Activated B cell treated with CpG ODN at 0.5 μM for 24 hours (primary cell): ENCODE measurements around the gene TGM2. TPM values are rescaled to one million over a fixed set of nuclear protein-coding genes. Genes with fewer than 3 reads are reported as not detected.

Experiments used
- ATAC-seq: fragments of 200-7000 bp; cut with Tn5 transposase; one replicate; pipeline ENCODE4 v1.10.0; 2021; ENCODE audit warnings: low read depth, mild to moderate bottlenecking, moderate library complexity
- CTCF ChIA-PET: fragments of 350-600 bp; sonication (Branson Sonifier 250); formaldehyde crosslinking; loops from one replicate; lab custom pipeline; 2021; ENCODE audit warnings: antibody characterized with exemption; lab: Charles Lee
- POLR2A ChIA-PET: fragments of 350-600 bp; sonication (Branson Sonifier 250); formaldehyde crosslinking; loops from one replicate; lab custom pipeline; 2021; ENCODE audit warnings: antibody characterized with exemption; lab: Charles Lee
- DNase-seq: peaks from one replicate; pipeline ENCODE4 v3.0.0; 2022
- H3K27ac Mint-ChIP-seq: one replicate; pipeline ENCODE4 v1.8.0; 2020; ENCODE audit warnings: mixed read lengths
- H3K27me3 Mint-ChIP-seq: one replicate; pipeline ENCODE4 v1.8.0; 2021; ENCODE audit warnings: mixed read lengths
- H3K36me3 Mint-ChIP-seq: one replicate; pipeline ENCODE4 v1.8.0; 2021; ENCODE audit warnings: low read depth, mixed read lengths
- H3K4me1 Mint-ChIP-seq: one replicate; pipeline ENCODE4 v1.8.0; 2021; ENCODE audit warnings: mixed read lengths
- H3K4me3 Mint-ChIP-seq: one replicate; pipeline ENCODE4 v1.8.0; 2020; ENCODE audit warnings: mild to moderate bottlenecking, mixed read lengths
- H3K9me3 Mint-ChIP-seq: one replicate; pipeline ENCODE4 v1.8.0; 2020; ENCODE audit warnings: mixed read lengths
- intact Hi-C: fragments of 100-400 bp; cut with micrococcal nuclease; formaldehyde crosslinking; loops from one replicate; pipeline ENCODE4 v1.15.1; 2024
- total RNA-seq: library from RNA; stranded (reverse); gene quantifications from 2 replicates; pipeline ENCODE4 v1.2.3, GENCODE V29; 2022
- TF ChIP-seq, protein P1 (sequence below): fragments of 200-600 bp; IDR thresholded peaks from one replicate; pipeline ENCODE4 v1.8.0; 2022; ENCODE audit warnings: antibody characterized with exemption, mild to moderate bottlenecking

TGM2 gene
- total RNA-seq, 1 donor from 2014 or later: 22.9 TPM

DNA sequence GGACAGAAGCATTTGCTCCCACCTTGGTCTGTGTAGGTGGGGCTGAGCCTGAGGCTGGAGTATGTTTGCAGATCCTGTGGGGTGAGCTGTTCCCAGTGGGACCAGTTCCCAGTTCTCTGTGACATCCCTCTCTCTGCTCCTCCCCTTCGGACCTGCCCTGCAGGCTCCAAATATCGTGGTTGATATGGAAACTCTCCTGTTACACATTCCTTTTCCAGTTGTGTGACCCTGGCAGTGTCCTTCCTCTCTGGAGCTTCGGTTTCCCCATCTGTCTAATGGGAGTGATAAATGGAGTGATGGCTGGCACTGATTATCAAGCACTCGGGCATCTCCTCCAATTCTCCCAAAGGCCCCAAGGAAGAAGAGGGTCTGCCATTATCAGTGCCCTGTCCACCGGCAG, 15.7 kb upstream of the TGM2 start:
- H3K4me3 Mint-ChIP-seq: no peak overlapping the region
- peaks cover 5% of the 10 kb centered on the region for H3K4me1 Mint-ChIP-seq
- ChIA-PET CTCF (no interaction called here), POLR2A (no interaction called here)
- no peak overlapping the region for H3K27ac Mint-ChIP-seq
- DNase-seq (no peak), ATAC-seq (no peak)
- TF ChIP-seq, protein P1, sequence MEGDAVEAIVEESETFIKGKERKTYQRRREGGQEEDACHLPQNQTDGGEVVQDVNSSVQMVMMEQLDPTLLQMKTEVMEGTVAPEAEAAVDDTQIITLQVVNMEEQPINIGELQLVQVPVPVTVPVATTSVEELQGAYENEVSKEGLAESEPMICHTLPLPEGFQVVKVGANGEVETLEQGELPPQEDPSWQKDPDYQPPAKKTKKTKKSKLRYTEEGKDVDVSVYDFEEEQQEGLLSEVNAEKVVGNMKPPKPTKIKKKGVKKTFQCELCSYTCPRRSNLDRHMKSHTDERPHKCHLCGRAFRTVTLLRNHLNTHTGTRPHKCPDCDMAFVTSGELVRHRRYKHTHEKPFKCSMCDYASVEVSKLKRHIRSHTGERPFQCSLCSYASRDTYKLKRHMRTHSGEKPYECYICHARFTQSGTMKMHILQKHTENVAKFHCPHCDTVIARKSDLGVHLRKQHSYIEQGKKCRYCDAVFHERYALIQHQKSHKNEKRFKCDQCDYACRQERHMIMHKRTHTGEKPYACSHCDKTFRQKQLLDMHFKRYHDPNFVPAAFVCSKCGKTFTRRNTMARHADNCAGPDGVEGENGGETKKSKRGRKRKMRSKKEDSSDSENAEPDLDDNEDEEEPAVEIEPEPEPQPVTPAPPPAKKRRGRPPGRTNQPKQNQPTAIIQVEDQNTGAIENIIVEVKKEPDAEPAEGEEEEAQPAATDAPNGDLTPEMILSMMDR: no peak
- intact Hi-C loops: no loop called here
- H3K27me3 Mint-ChIP-seq: peaks cover 21% of the 10 kb centered on the region
- H3K9me3 Mint-ChIP-seq: no peaks in the 10 kb centered on the region
- no peaks in the 10 kb centered on the region for H3K36me3 Mint-ChIP-seq

DNA sequence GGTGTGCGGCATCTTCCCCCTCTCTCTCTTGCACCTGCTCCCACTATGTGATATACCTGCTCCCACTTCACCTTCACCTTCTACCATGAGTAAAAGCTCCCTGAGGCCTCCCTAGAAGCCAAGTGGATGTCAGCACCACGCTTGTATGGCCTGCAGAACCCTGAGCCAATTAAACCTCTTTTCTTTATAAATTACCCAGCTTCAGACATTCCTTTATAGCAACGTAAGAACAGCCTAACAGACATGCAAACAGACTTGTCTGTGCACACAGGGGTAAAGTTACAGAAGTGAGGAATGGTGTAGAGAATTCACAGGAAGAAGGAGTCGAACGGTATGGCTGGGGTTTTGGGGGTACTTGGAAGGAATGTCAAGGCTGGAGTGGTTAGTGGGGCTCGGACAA, 14.8 kb upstream of the TGM2 start:
- Mint-ChIP-seq H3K27ac (no peak overlapping the region), H3K4me3 (no peak overlapping the region), H3K27me3 (peaks cover 20% of the 10 kb centered on the region), H3K36me3 (no peaks in the 10 kb centered on the region), H3K4me1 (peaks cover 5% of the 10 kb centered on the region), H3K9me3 (no peaks in the 10 kb centered on the region)
- TF ChIP-seq, protein P1: no peak
- ChIA-PET POLR2A (no interaction called here), CTCF (no interaction called here)
- DNase-seq (no peak), ATAC-seq (no peak)
- intact Hi-C loops: no loop called here

DNA sequence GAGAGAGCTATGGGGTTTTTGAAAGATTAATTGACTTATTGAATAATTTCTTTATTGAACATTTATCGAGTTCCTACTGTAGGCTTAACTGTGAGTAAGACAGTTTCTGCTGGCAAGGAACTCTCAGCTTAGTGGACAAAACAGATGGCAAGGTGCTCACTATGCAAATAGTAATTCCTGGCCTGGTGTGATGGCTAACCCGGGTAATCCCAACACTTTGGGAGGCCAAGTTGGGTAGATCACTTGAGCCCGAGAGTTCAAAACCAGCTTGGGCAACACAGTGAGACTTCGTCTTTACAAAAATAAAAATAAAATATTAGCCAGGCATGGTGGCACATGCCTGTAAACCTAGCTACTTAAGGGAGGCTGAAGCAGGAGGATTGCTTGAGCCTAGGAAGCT, 13.5 kb upstream of the TGM2 start:
- H3K36me3 Mint-ChIP-seq: no peaks in the 10 kb centered on the region
- no peak overlapping the region for H3K4me3 Mint-ChIP-seq
- CTCF ChIA-PET: no interaction called here
- POLR2A ChIA-PET: no interaction called here
- TF ChIP-seq, protein P1: no peak
- H3K27me3 Mint-ChIP-seq: peaks cover 16% of the 10 kb centered on the region
- ATAC-seq: no peak
- no peak overlapping the region for H3K27ac Mint-ChIP-seq
- H3K4me1 Mint-ChIP-seq: peaks cover 5% of the 10 kb centered on the region
- no peak for DNase-seq
- intact Hi-C loops: no loop called here
- no peaks in the 10 kb centered on the region for H3K9me3 Mint-ChIP-seq

DNA sequence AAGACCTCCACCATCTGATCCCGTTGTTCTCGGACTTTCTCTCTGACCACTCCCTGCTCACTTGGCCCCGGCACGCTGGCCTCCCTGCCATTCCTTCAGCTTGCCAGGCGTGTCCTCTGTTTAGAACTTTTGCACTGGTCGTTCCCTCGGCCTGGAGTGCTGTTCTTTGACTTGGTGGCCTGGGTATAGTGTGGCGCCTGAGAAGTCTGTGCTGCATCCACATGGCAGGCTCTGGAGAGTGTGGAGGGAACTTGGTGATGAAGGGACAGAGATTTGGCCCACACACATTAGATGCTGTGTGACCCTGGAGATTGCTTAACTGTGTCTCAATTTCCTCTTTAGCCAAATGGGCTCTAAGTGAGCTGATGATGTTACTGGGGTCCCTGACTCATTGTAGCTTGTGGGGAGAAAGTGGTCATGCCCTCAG, 13.0 kb upstream of the TGM2 start:
- CTCF ChIA-PET: no interaction called here
- H3K9me3 Mint-ChIP-seq: no peaks in the 10 kb centered on the region
- intact Hi-C loops: no loop called here
- H3K36me3 Mint-ChIP-seq: no peaks in the 10 kb centered on the region
- TF ChIP-seq, protein P1: no peak
- POLR2A ChIA-PET: no interaction called here
- no peak for DNase-seq
- H3K27ac Mint-ChIP-seq: no peak overlapping the region
- peaks cover 16% of the 10 kb centered on the region for H3K27me3 Mint-ChIP-seq
- peaks cover 5% of the 10 kb centered on the region for H3K4me1 Mint-ChIP-seq
- H3K4me3 Mint-ChIP-seq: no peak overlapping the region
- ATAC-seq: no peak

DNA sequence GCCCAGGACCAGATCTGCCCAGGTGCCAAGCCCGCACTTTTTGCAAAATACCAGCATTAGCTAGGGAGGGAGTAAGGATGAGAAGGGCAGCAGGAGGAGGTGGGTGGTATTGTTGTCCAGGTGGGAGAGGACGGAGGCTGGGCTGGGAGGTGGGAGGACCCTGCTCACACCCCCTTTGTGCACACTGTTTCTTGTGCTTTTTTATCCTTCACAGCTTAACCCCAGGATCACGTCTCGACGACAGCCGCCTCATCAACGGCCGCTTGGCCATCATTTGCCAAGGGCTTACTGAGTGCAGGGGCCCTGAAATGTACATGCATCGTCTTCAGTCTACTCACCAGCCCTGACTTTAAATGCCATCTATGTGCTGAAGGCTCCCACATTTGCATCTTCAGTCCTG, 12.1 kb upstream of the TGM2 start:
- Mint-ChIP-seq H3K36me3 (no peaks in the 10 kb centered on the region), H3K4me1 (peaks cover 5% of the 10 kb centered on the region), H3K4me3 (no peak overlapping the region), H3K27me3 (peaks cover 16% of the 10 kb centered on the region), H3K27ac (no peak overlapping the region), H3K9me3 (no peaks in the 10 kb centered on the region)
- ChIA-PET CTCF (no interaction called here), POLR2A (no interaction called here)
- intact Hi-C loops: no loop called here
- TF ChIP-seq, protein P1: no peak
- ATAC-seq (no peak), DNase-seq (no peak)
